EL (cell line): ENCODE data around the gene PILRB.

ENCODE experiments used
- DNase-seq: peaks from one replicate; pipeline ENCODE4 v3.0.0-alpha.2; 2016

Gene PILRB

DNA sequence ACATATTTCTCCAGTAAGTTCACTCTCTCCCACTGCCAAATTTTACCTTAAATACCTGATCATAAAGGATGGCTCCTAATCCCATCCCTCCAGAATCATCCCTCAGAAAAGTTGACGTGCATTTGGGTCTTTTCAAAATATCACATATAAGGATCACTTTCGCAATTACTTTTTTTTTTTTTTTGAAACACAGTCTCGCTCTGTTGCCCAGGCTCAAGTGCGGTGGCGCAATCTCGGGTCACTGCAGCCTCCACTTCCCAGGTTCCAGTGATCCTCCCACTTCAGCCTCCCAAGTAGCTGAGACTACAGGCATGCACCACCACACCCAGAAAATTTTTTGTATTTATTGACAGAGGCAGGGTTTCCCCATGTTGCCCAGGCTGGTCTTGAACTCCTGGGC is 53.2 kb downstream of the PILRB start:
- DNase-seq = no peak

DNA sequence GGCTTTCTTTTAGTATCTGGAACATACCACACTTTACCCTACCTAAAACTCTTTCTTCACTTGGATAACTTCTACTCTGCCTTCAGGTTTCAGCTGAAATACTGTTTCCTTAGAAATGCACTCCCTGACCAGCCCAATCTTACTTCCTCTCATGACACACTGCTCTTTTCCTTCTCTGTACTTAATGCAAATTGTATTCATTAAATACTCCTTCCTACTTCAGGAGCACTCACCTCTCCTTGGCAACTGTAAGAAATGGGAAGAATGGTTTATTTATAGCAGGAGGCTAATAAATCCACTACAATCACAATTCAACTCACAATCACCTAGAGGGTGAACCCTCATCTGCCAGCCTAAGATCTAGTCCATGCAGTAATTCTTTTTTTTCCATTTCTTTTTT is 55.4 kb downstream of the PILRB start:
- DNase-seq = no peak

DNA sequence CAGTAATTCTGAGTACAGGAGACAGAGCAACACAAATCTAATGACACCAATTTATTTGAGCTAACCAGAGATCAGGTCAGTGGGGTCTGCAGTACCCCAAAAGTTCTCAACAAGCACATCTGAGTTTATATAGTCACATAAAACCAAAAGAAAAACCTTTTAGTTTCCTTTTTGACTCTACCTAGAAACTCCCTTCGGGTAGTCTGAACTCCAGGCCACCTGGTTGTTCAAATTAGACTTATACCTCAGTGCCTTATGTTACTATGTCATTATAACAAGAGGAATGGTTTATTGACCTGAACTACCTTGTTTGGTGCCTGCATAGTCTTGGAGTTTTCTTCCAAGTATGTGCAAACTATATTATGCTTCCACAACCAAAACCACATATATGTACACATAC is 56.0 kb downstream of the PILRB start:
- no peak for DNase-seq

DNA sequence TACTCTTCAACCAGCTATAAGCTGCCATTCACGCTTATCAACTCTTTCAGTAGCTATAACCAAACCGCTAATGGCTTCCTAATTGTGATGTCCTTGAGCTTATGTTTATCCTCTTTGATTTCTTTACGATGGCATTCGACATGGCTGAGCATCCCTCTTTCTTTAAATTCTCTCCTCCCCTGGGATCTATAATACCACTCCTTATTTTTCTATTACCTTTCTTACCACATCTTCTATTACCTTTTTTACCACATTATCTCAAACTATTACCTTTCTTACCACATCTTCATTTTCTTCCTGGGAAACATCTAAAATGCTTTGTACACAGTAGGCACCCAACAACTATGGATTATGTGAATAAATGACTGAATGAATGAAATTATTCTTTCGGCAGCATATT is 57.5 kb downstream of the PILRB start:
- no peak for DNase-seq
